Measurements from ENCODE around the gene CPEB1.

The CPEB1 gene

GRCh38 chr15:82647045-82647834, at the start of gene CPEB1:
CPEB1 (minus strand) TSS chr15:82647363; CDS start chr15:82628459, 18,904 bp downstream.
- DNase-seq (ENCODE audit: low read depth) = no peak

- DNase-seq (ENCODE audit: low read depth) = no peak
Observed at GRCh38 chr15:82692171-82692570, 45.0 kb upstream of the CPEB1 start.

GRCh38 chr15:82689147-82689546, 42.0 kb upstream of the CPEB1 start:
- DNase-seq (ENCODE audit: low read depth) = no peak

- DNase-seq (ENCODE audit: low read depth) = no peak
Observed at GRCh38 chr15:82688691-82689090, 41.5 kb upstream of the CPEB1 start.

- no peak for DNase-seq (ENCODE audit: low read depth)
Observed at GRCh38 chr15:82681371-82681770, 34.2 kb upstream of the CPEB1 start.

- DNase-seq (ENCODE audit: low read depth) = no peak
Observed at GRCh38 chr15:82680200-82681102, 33.3 kb upstream of the CPEB1 start.

GRCh38 chr15:82679626-82680199, 32.5 kb upstream of the CPEB1 start:
- DNase-seq (ENCODE audit: low read depth) = no peak

- DNase-seq (ENCODE audit: low read depth) = no peak
Observed at GRCh38 chr15:82677720-82678323, 30.7 kb upstream of the CPEB1 start.

- DNase-seq (ENCODE audit: low read depth) = no peak
Observed at GRCh38 chr15:82674873-82675272, 27.7 kb upstream of the CPEB1 start.

GRCh38 chr15:82670699-82671098, 23.5 kb upstream of the CPEB1 start:
- DNase-seq (ENCODE audit: low read depth) = no peak

GRCh38 chr15:82666606-82667005, 19.4 kb upstream of the CPEB1 start:
- DNase-seq (ENCODE audit: low read depth) = no peak

- DNase-seq (ENCODE audit: low read depth) = no peak
Observed at GRCh38 chr15:82664021-82664420, 16.9 kb upstream of the CPEB1 start.

- DNase-seq (ENCODE audit: low read depth) = no peak
Observed at GRCh38 chr15:82663186-82663600, 16.0 kb upstream of the CPEB1 start.

GRCh38 chr15:82662641-82663040, 15.5 kb upstream of the CPEB1 start:
- no peak for DNase-seq (ENCODE audit: low read depth)

- DNase-seq (ENCODE audit: low read depth) = no peak
Observed at GRCh38 chr15:82660378-82660777, 13.2 kb upstream of the CPEB1 start.

GRCh38 chr15:82656641-82657266, 9.6 kb upstream of the CPEB1 start:
- DNase-seq (ENCODE audit: low read depth) = no peak

- DNase-seq (ENCODE audit: low read depth) = no peak
Observed at GRCh38 chr15:82655606-82656005, 8.4 kb upstream of the CPEB1 start.

GRCh38 chr15:82653483-82654168, 6.5 kb upstream of the CPEB1 start:
- DNase-seq (ENCODE audit: low read depth) = no peak

GRCh38 chr15:82651708-82652107, 4.5 kb upstream of the CPEB1 start:
- no peak for DNase-seq (ENCODE audit: low read depth)

- no peak for DNase-seq (ENCODE audit: low read depth)
Observed at GRCh38 chr15:82650046-82650670, 3.0 kb upstream of the CPEB1 start.

Measured in non-pigmented ciliary epithelial cell (primary cell).